GM12864 (cell line): ENCODE measurements around the gene DOK1.
A peak's percentile ranks its signal among the peaks of the same experiment; 100 is the strongest.

ENCODE experiments used
- DNase-seq: peaks from one replicate; pipeline ENCODE4 v3.0.0-alpha.2; 2011; ENCODE audit warnings: low read depth
- H3K4me3 ChIP-seq: 2 replicates; pipeline ENCODE4 v1.5.1; 2011; ENCODE audit warnings: mild to moderate bottlenecking, low read depth, low read length, control low read depth
- TF ChIP-seq, protein P1 (sequence below): IDR thresholded peaks from 2 replicates; pipeline ENCODE4 v1.5.1; 2011; ENCODE audit warnings: low read depth, mild to moderate bottlenecking, moderate library complexity, low read length, control low read depth, inconsistent platforms; ENCODE audit errors: missing control alignments

Gene DOK1

DNA sequence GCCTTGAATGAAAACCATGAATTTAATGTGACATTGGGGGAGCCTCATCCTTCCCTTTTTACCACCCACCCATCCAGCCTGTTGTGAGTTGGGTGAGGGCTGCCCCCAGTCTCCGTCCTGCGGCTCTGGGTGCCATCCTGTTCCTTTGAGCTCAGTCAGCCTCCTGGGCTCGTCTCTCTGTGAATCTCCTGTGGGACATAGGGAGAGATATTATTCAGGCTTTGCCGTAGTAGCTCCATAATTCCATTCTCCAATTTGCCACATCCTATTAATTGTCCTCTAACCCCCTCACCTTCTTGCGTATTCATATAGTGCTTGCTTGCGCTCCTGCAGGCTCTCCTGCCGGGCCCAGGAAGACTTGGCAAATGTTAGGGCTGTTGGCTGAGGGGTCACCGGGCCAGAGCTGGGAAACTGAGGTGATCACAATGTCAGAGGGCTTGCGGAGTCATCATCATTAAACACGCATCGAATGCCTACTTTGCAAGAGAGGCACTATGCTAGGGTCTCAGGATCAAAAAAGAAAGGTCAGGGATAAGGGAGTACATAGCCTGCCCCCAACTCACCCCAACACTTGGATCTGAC is 27.8 kb upstream of the DOK1 start:
- no peak overlapping the region for H3K4me3 ChIP-seq
- no peak for DNase-seq
- TF ChIP-seq, protein P1, sequence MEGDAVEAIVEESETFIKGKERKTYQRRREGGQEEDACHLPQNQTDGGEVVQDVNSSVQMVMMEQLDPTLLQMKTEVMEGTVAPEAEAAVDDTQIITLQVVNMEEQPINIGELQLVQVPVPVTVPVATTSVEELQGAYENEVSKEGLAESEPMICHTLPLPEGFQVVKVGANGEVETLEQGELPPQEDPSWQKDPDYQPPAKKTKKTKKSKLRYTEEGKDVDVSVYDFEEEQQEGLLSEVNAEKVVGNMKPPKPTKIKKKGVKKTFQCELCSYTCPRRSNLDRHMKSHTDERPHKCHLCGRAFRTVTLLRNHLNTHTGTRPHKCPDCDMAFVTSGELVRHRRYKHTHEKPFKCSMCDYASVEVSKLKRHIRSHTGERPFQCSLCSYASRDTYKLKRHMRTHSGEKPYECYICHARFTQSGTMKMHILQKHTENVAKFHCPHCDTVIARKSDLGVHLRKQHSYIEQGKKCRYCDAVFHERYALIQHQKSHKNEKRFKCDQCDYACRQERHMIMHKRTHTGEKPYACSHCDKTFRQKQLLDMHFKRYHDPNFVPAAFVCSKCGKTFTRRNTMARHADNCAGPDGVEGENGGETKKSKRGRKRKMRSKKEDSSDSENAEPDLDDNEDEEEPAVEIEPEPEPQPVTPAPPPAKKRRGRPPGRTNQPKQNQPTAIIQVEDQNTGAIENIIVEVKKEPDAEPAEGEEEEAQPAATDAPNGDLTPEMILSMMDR = no peak

DNA sequence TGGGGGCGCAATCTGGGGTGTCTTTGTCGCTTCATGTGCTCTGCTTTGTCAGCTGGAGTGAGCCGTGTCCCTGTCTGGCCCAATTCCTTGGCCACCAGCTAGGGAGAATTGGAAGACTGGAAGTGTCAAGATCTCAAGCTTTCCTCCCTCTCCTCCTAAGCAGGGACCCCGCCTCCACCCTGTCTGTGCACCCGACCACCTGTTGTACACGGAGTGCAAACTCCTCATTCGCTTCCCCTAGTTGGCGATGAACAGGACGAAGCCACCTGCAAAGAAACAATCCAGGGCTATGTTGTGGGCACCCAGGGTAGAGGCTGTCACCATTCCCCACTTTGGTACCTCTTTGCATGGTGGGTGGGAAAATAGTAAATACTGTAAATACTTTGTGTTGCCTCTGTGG is 26.8 kb upstream of the DOK1 start:
- H3K4me3 ChIP-seq = peak overlapping the region; percentile 99; the same call in 1 of the 2 replicates
- TF ChIP-seq, protein P1 = no peak
- DNase-seq = no peak

DNA sequence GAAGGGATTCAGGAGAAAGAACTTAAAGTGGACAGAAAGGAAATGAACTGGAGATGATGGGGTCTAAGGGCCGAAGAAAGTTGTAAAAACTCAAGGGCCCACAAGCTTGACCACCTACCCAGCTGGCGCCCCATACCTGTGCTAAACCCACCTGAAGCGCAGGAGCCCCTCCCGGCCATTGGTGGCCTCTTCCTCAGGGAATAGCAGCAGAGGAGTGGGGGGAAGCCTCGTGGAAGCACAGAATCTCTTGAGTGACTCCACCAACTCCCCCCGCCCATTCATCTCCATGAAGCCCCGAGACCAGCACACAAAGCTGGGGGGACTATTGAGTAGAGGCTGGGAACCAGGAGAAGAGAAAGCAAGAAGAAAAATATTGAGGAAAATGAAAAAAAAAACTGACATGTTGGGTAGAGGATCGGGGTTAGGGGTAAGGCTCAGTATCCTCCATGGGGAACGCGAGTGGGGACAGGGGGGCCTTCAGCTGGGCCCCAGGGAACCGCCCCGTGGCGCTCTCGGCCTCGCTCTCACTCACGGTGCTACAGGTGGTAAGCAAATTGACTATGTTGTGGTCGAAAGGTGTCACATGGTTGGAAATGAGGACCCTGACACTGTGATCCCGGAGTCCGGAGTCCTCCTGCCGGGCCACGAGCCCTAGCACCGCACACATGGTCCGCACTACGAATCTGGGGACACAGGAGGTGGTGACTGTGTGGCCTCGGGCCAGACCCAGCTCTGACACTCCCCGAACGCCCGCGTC is 25.7 kb upstream of the DOK1 start:
- DNase-seq = no peak
- TF ChIP-seq, protein P1 = no peak

DNA sequence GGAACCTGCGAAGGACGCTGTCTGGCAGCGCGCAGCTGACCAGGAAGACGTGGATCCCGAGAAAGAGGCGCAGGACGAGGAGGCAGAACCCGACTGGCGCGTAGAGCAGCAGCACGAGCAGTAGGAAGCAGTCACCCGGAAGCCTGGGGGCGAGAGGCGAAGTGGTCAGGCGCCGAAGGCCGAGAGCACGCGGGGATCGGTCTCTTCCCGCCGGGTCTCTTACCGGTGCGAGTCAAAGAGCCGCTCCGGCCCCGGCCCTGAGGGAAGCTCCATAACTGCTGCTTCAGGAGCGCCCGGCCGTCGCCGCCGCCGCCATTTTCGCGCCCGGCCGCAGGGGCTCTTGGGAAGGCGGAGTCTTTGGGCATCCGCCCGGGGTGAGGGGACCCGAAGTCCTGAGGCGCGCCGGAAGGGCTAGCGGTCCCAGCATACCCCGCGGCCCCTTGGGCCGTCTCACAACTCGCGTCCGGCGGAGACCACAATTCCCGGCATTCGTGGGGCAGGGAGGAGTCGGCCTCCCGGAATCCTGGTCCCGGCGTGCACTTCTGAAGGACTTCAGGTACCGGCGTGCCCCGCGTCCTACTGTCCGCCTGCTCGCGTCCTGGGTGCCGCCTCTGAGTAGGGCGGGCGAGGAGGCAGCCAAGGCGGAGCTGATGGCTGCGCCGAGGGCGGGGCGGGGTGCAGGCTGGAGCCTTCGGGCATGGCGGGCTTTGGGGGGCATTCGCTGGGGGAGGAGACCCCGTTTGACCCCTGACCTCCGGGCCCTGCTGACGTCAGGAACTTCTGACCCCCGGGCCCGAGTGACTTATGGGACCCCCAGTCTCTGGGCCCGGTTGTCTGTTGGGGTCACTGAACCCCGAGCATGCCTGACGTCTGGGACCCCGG is 24.9 kb upstream of the DOK1 start, which contains the start of the genes AUP1 and HTRA2:
Gene AUP1 (minus strand): TSS at position 350 of the 882 bp plus-strand sequence. CDS start 77 bp downstream, at position 273.
Gene HTRA2 (plus strand): TSS at position 577 of the 882 bp plus-strand sequence. CDS start 74 bp downstream, at position 651.
- TF ChIP-seq, protein P1 = no peak
- peak within 1 kb of the TSS; percentile 99 for H3K4me3 ChIP-seq
- peak; percentile 94 for DNase-seq

More for the DNA sequence above, 25.7 kb upstream of the DOK1 start:
- H3K4me3 ChIP-seq = peak overlapping the region; percentile 99

DNA sequence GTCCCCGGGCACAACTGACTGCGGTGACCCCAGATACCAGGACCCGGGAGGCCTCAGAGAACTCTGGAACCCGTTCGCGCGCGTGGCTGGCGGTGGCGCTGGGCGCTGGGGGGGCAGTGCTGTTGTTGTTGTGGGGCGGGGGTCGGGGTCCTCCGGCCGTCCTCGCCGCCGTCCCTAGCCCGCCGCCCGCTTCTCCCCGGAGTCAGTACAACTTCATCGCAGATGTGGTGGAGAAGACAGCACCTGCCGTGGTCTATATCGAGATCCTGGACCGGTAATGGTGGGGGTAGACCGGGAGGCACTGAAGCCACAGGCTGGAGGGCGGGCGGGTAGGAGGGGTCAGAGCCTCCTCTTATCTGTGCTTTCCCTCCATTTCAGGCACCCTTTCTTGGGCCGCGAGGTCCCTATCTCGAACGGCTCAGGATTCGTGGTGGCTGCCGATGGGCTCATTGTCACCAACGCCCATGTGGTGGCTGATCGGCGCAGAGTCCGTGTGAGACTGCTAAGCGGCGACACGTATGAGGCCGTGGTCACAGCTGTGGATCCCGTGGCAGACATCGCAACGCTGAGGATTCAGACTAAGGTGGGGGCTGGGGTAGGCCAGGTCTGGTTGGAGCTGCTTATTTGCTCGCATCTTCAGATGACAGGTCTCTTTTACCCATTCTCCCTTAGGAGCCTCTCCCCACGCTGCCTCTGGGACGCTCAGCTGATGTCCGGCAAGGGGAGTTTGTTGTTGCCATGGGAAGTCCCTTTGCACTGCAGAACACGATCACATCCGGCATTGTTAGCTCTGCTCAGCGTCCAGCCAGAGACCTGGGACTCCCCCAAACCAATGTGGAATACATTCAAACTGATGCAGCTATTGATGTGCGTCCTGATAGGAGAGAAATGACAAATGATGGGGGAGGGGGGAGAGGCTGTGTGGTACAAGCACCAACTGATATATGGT is 24.0 kb upstream of the DOK1 start:
- TF ChIP-seq, protein P1 = no peak
- DNase-seq = no peak
- peak overlapping the region; percentile 99 for H3K4me3 ChIP-seq

DNA sequence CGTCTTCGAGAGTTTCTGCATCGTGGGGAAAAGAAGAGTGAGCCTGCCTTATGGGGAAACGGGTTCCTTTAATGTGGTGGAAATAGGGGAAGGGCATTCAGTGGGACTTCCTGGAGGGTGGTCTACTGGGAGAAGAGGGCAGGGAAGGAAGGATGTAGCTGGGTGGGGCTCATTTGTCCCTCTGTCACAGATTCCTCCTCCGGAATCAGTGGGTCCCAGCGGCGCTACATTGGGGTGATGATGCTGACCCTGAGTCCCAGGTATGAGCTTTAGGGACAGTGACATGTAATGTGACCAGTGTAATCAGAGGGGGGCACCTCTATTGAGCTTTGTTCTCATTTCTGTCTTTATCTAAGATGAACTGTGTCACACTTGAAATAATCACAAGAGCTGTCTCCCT is 22.9 kb upstream of the DOK1 start:
- TF ChIP-seq, protein P1 = no peak
- H3K4me3 ChIP-seq = peak overlapping the region; percentile 99; the same call in 1 of the 2 replicates
- no peak for DNase-seq
